CD8-positive, alpha-beta memory T cell (primary cell): ENCODE results near the gene BANF2. TPM values are rescaled to one million over a fixed set of nuclear protein-coding genes. Genes with fewer than 3 reads are reported as not detected.
"Not testable (repeated sequence)": the region's sequence is repeated elsewhere in the genome, so short reads cannot be mapped to it uniquely, and the experiment has no call there.

ENCODE experiments used
- CTCF ChIA-PET: fragments of 350-600 bp; sonication (Branson Sonifier 250); formaldehyde crosslinking; loops from one replicate; lab custom pipeline; 2021; ENCODE audit warnings: antibody characterized with exemption; lab: Charles Lee
- POLR2A ChIA-PET: fragments of 350-600 bp; sonication (Branson Sonifier 250); formaldehyde crosslinking; loops from one replicate; lab custom pipeline; 2021; ENCODE audit warnings: antibody characterized with exemption; lab: Charles Lee
- DNase-seq, 5 donors: peaks; one replicate each; pipeline versions ENCODE4 v3.0.0 to v3.0.0-alpha.2; 2020 to 2022; ENCODE audit warnings: mixed read lengths in 1 of 5
- H3K27ac ChIP-seq: one replicate; pipeline ENCODE4 v1.7.0; 2013; ENCODE audit warnings: low read depth, mild to moderate bottlenecking, low read length, moderate library complexity
- H3K27me3 ChIP-seq: 2 replicates; pipeline ENCODE4 v1.7.0; 2013; ENCODE audit warnings: low read length, mild to moderate bottlenecking; ENCODE audit not compliant: insufficient read depth, poor library complexity, severe bottlenecking
- H3K36me3 ChIP-seq: 2 replicates; pipeline ENCODE4 v1.7.0; 2013; ENCODE audit warnings: mild to moderate bottlenecking, low read length, moderate library complexity; ENCODE audit not compliant: insufficient read depth
- H3K4me1 ChIP-seq: 2 replicates; pipeline ENCODE4 v1.7.0; 2013; ENCODE audit warnings: mild to moderate bottlenecking, low read length, moderate library complexity; ENCODE audit not compliant: insufficient read depth
- H3K4me3 ChIP-seq: 2 replicates; pipeline ENCODE4 v1.7.0; 2013; ENCODE audit warnings: mild to moderate bottlenecking, low read length
- H3K9me3 ChIP-seq: 2 replicates; pipeline ENCODE4 v1.7.0; 2013; ENCODE audit warnings: mild to moderate bottlenecking, low read length
- H3K27ac Mint-ChIP-seq, 8 donors: one replicate each; pipeline ENCODE4 v1.8.0; 2020 to 2021; ENCODE audit warnings: mixed read lengths in 8 of 8, mild to moderate bottlenecking in 6 of 8, inconsistent platforms in 3 of 8, moderate library complexity in 3 of 8
- H3K27me3 Mint-ChIP-seq, 2 donors: one replicate each; pipeline ENCODE4 v1.8.0; 2020 to 2021; ENCODE audit warnings: mixed read lengths in 2 of 2, mild to moderate bottlenecking in 1 of 2, moderate library complexity in 1 of 2
- H3K36me3 Mint-ChIP-seq, 3 donors: one replicate each; pipeline ENCODE4 v1.8.0; 2020 to 2021; ENCODE audit warnings: mixed read lengths in 3 of 3, inconsistent platforms in 1 of 3, mild to moderate bottlenecking in 1 of 3
- H3K4me1 Mint-ChIP-seq, 3 donors: one replicate each; pipeline ENCODE4 v1.8.0; 2020 to 2021; ENCODE audit warnings: mixed read lengths in 3 of 3, inconsistent platforms in 1 of 3, mild to moderate bottlenecking in 1 of 3
- H3K4me3 Mint-ChIP-seq, 7 donors: one replicate each; pipeline ENCODE4 v1.8.0; 2020 to 2021; ENCODE audit warnings: mixed read lengths in 7 of 7, mild to moderate bottlenecking in 6 of 7, moderate library complexity in 4 of 7, inconsistent platforms in 2 of 7
- H3K9me3 Mint-ChIP-seq, 5 donors: one replicate each; pipeline ENCODE4 v1.8.0; 2020 to 2022; ENCODE audit warnings: mixed read lengths in 5 of 5, mild to moderate bottlenecking in 3 of 5, moderate library complexity in 2 of 5, inconsistent platforms in 1 of 5
- polyA plus RNA-seq: library from polyadenylated mRNA; unstranded; fragments of 300-500 nt; fragmentation: Illumina TruSeq; gene quantifications from one replicate; pipeline ENCODE4 v1.2.3, GENCODE V29; 2021
- total RNA-seq, 2 experiments: library from RNA; stranded (reverse); gene quantifications; one replicate each; pipeline ENCODE4 v1.2.3, GENCODE V29; 2021

The BANF2 gene
- total and polyA plus RNA-seq, 3 experiments from 2014 or later: not detected

GRCh38 chr20:17655286-17655651 lies 44.5 kb upstream of the BANF2 start:
- H3K36me3 ChIP-seq: no peaks in the 10 kb centered on the region
- H3K4me3 ChIP-seq: no peak overlapping the region
- DNase-seq: no peak
- POLR2A ChIA-PET: no interaction called here
- CTCF ChIA-PET: interaction anchor here (1.1 kb wide), 1 partner anchor 284 kb away, joined by 4 read pairs; no protein-coding TSS in a partner anchor
- Mint-ChIP-seq H3K9me3 (peaks cover 0 to 2% (median 0%) of the 10 kb centered on the region in 5 donors), H3K36me3 (peaks cover 11 to 37% (median 22%) of the 10 kb centered on the region in 3 donors), H3K27me3 (no peaks in the 10 kb centered on the region), H3K27ac (no peak overlapping the region), H3K4me1 (peaks cover 0 to 4% (median 0%) of the 10 kb centered on the region in 3 donors), H3K4me3 (no peak overlapping the region)
- H3K9me3 ChIP-seq: no peaks in the 10 kb centered on the region
- no peaks in the 10 kb centered on the region for H3K4me1 ChIP-seq
- H3K27ac ChIP-seq: no peak overlapping the region
- no peaks in the 10 kb centered on the region for H3K27me3 ChIP-seq

GRCh38 chr20:17655865-17656479 lies 43.8 kb upstream of the BANF2 start:
- no peak overlapping the region for H3K4me3 Mint-ChIP-seq
- no peaks in the 10 kb centered on the region for H3K27me3 Mint-ChIP-seq
- Histone ChIP-seq H3K9me3 (no peaks in the 10 kb centered on the region), H3K36me3 (no peaks in the 10 kb centered on the region), H3K27me3 (no peaks in the 10 kb centered on the region), H3K4me1 (no peaks in the 10 kb centered on the region), H3K4me3 (no peak overlapping the region), H3K27ac (no peak overlapping the region)
- DNase-seq: no peak
- peak overlapping the region in 1 of 8 donors; percentile 15 for H3K27ac Mint-ChIP-seq
- peaks cover 0 to 4% (median 0%) of the 10 kb centered on the region in 3 donors for H3K4me1 Mint-ChIP-seq
- peaks cover 0 to 2% (median 0%) of the 10 kb centered on the region in 5 donors for H3K9me3 Mint-ChIP-seq
- ChIA-PET CTCF (no interaction called here), POLR2A (no interaction called here)
- peaks cover 11 to 42% (median 27%) of the 10 kb centered on the region in 3 donors for H3K36me3 Mint-ChIP-seq

- CTCF ChIA-PET: no interaction called here
- no peak for DNase-seq
- peaks cover 0 to 2% (median 0%) of the 10 kb centered on the region in 5 donors for H3K9me3 Mint-ChIP-seq
These were observed 42.5 kb upstream of the BANF2 start for GRCh38 chr20:17657079-17657825.

GRCh38 chr20:17657898-17658647 lies 41.7 kb upstream of the BANF2 start:
- H3K9me3 Mint-ChIP-seq: peaks cover 0 to 2% (median 0%) of the 10 kb centered on the region in 5 donors
- POLR2A ChIA-PET: no interaction called here
- Histone ChIP-seq H3K27ac (no peak overlapping the region), H3K27me3 (no peaks in the 10 kb centered on the region), H3K9me3 (no peaks in the 10 kb centered on the region), H3K4me3 (no peak overlapping the region), H3K4me1 (no peaks in the 10 kb centered on the region), H3K36me3 (no peaks in the 10 kb centered on the region)
- no peak for DNase-seq
- H3K36me3 Mint-ChIP-seq: peaks cover 11 to 42% (median 27%) of the 10 kb centered on the region in 3 donors
- H3K4me1 Mint-ChIP-seq: peaks cover 11 to 13% (median 12%) of the 10 kb centered on the region in 3 donors
- CTCF ChIA-PET: no interaction called here
- no peak overlapping the region for H3K4me3 Mint-ChIP-seq
- H3K27me3 Mint-ChIP-seq: no peaks in the 10 kb centered on the region
- peak overlapping the region in 1 of 8 donors; percentile 84 for H3K27ac Mint-ChIP-seq

More at GRCh38 chr20:17657079-17657825, 42.5 kb upstream of the BANF2 start:
- Histone ChIP-seq H3K9me3 (no peaks in the 10 kb centered on the region), H3K4me3 (no peak overlapping the region), H3K27me3 (no peaks in the 10 kb centered on the region), H3K36me3 (no peaks in the 10 kb centered on the region), H3K4me1 (no peaks in the 10 kb centered on the region), H3K27ac (no peak overlapping the region)
- no peaks in the 10 kb centered on the region for H3K27me3 Mint-ChIP-seq
- H3K36me3 Mint-ChIP-seq: peaks cover 11 to 42% (median 27%) of the 10 kb centered on the region in 3 donors
- H3K27ac Mint-ChIP-seq: peak overlapping the region in 2 of 8 donors; percentile 28 to 64
- peaks cover 7 to 8% (median 8%) of the 10 kb centered on the region in 3 donors for H3K4me1 Mint-ChIP-seq
- H3K4me3 Mint-ChIP-seq: no peak overlapping the region
- POLR2A ChIA-PET: no interaction called here

GRCh38 chr20:17658648-17658993 lies 41.1 kb upstream of the BANF2 start:
- H3K4me1 Mint-ChIP-seq: peaks cover 12 to 17% (median 14%) of the 10 kb centered on the region in 3 donors
- DNase-seq: no peak
- H3K36me3 Mint-ChIP-seq: peaks cover 11 to 42% (median 27%) of the 10 kb centered on the region in 3 donors
- Histone ChIP-seq H3K27me3 (no peaks in the 10 kb centered on the region), H3K9me3 (no peaks in the 10 kb centered on the region), H3K4me1 (no peaks in the 10 kb centered on the region), H3K4me3 (no peak overlapping the region), H3K36me3 (no peaks in the 10 kb centered on the region), H3K27ac (no peak overlapping the region)
- no peaks in the 10 kb centered on the region for H3K27me3 Mint-ChIP-seq
- H3K27ac Mint-ChIP-seq: no peak overlapping the region
- CTCF ChIA-PET: no interaction called here
- POLR2A ChIA-PET: no interaction called here
- peaks cover 0 to 2% (median 0%) of the 10 kb centered on the region in 5 donors for H3K9me3 Mint-ChIP-seq
- H3K4me3 Mint-ChIP-seq: no peak overlapping the region

GRCh38 chr20:17659344-17659743 lies 40.4 kb upstream of the BANF2 start:
- H3K4me1 ChIP-seq, H3K9me3 ChIP-seq, H3K4me3 Mint-ChIP-seq, H3K27ac Mint-ChIP-seq, DNase-seq, H3K27me3 ChIP-seq, H3K9me3 Mint-ChIP-seq, H3K27ac ChIP-seq, POLR2A ChIA-PET, H3K36me3 ChIP-seq, CTCF ChIA-PET, H3K4me3 ChIP-seq, H3K27me3 Mint-ChIP-seq: not testable (repeated sequence)
- peaks cover 16 to 24% (median 19%) of the 10 kb centered on the region in 3 donors for H3K4me1 Mint-ChIP-seq
- peaks cover 11 to 41% (median 27%) of the 10 kb centered on the region in 3 donors for H3K36me3 Mint-ChIP-seq

- no peak overlapping the region for H3K4me3 ChIP-seq
- no peaks in the 10 kb centered on the region for H3K36me3 ChIP-seq
- peaks cover 18 to 28% (median 22%) of the 10 kb centered on the region in 3 donors for H3K4me1 Mint-ChIP-seq
- no peak overlapping the region for H3K27ac ChIP-seq
- peaks cover 0 to 2% (median 0%) of the 10 kb centered on the region in 5 donors for H3K9me3 Mint-ChIP-seq
- no peaks in the 10 kb centered on the region for H3K9me3 ChIP-seq
- DNase-seq: no peak
- ChIA-PET POLR2A (no interaction called here), CTCF (no interaction called here)
- peak overlapping the region in 1 of 8 donors; percentile 17 for H3K27ac Mint-ChIP-seq
- peaks cover 11 to 40% (median 27%) of the 10 kb centered on the region in 3 donors for H3K36me3 Mint-ChIP-seq
- H3K4me3 Mint-ChIP-seq: no peak overlapping the region
- no peaks in the 10 kb centered on the region for H3K27me3 Mint-ChIP-seq
- no peaks in the 10 kb centered on the region for H3K27me3 ChIP-seq
- H3K4me1 ChIP-seq: no peaks in the 10 kb centered on the region
These were observed 40.0 kb upstream of the BANF2 start for GRCh38 chr20:17659801-17660200.
